Measurements from ENCODE around the gene TMEM33.

The TMEM33 gene

DNA sequence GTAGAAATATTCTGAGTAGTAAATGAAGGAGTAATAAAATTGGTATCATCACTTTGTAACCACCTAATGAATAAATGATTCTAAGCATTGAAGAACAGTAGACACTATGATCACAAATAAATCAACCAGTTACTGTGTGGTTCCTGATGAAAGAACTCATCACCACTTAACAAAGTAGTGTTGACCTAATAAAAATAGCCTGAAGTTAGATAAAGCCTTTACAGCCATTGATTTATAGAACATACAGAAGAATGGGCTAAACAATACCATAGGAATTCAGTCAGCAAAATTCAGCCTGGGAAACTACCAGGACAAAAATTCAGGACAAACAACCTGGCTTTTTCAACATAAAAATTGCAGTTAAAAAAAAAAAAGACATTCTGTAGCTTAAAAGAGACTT, 64.1 kb downstream of the TMEM33 start:
- H3K9ac ChIP-seq (ENCODE audit: insufficient read length, low read depth) = no peak overlapping the region
- H3K27me3 ChIP-seq (ENCODE audit: insufficient read depth, insufficient read length) = no peaks in the 10 kb centered on the region
- TF ChIP-seq ZNF274 (IDR thresholded peaks at IDR 0.05; ENCODE audit: low read depth, low read length) = no peak
- H3K36me3 ChIP-seq (ENCODE audit: insufficient read depth, insufficient read length, low read length) = peaks cover 10% of the 10 kb centered on the region
- H3K4me1 ChIP-seq (ENCODE audit: insufficient read depth, insufficient read length) = no peaks in the 10 kb centered on the region
- H3K9me3 ChIP-seq (ENCODE audit: insufficient read depth, low read length) = no peaks in the 10 kb centered on the region
- no peak overlapping the region for H3K4me3 ChIP-seq (ENCODE audit: insufficient read length, low read depth)
- DNase-seq (ENCODE audit: low read depth, low spot score) = no peak

- Histone ChIP-seq H3K4me3 (ENCODE audit: insufficient read length, low read depth) (no peak overlapping the region), H3K9ac (ENCODE audit: insufficient read length, low read depth) (no peak overlapping the region), H3K4me1 (ENCODE audit: insufficient read depth, insufficient read length) (no peaks in the 10 kb centered on the region), H3K27me3 (ENCODE audit: insufficient read depth, insufficient read length) (no peaks in the 10 kb centered on the region), H3K36me3 (ENCODE audit: insufficient read depth, insufficient read length, low read length) (peaks cover 9% of the 10 kb centered on the region), H3K9me3 (ENCODE audit: insufficient read depth, low read length) (no peaks in the 10 kb centered on the region)
- TF ChIP-seq SUZ12 (IDR thresholded peaks at IDR 0.05; ENCODE audit: extremely low read depth, insufficient read depth, insufficient read length) (no peak), ZNF274 (IDR thresholded peaks at IDR 0.05; ENCODE audit: low read depth, low read length) (no peak), YY1 (IDR thresholded peaks at IDR 0.05; ENCODE audit: insufficient read depth, insufficient read length) (no peak)
- no peak for DNase-seq (ENCODE audit: low read depth, low spot score)
Measured at GRCh38 chr4:42008011-42008786, 73.0 kb downstream of the TMEM33 start.

All from NT2/D1 (cell line).